Esophagus muscularis mucosa (tissue), 3 donors: ENCODE data around the gene RARS1.

Experiments
- POLR2A ChIP-seq: fragments of 450-650 bp; IDR thresholded peaks from one replicate; pipeline ENCODE4 v1.6.1; 2017; ENCODE audit warnings: antibody characterized with exemption, moderate library complexity, mild to moderate bottlenecking, low read depth
- TF ChIP-seq, protein P1 (sequence below), 3 experiments: fragments of 200-600 bp in 2 of 3; fragments of 450-650 bp in 1 of 3; sonication (generic) in 2 of 3; IDR thresholded peaks; one replicate each; pipeline ENCODE4 v1.5.1; 2017 to 2019; ENCODE audit warnings: antibody characterized with exemption in 3 of 3, mild to moderate bottlenecking in 2 of 3, moderate library complexity in 1 of 3

GRCh38 chr5:168474319-168474718 is 12.0 kb upstream of the RARS1 start:
- TF ChIP-seq, protein P1, sequence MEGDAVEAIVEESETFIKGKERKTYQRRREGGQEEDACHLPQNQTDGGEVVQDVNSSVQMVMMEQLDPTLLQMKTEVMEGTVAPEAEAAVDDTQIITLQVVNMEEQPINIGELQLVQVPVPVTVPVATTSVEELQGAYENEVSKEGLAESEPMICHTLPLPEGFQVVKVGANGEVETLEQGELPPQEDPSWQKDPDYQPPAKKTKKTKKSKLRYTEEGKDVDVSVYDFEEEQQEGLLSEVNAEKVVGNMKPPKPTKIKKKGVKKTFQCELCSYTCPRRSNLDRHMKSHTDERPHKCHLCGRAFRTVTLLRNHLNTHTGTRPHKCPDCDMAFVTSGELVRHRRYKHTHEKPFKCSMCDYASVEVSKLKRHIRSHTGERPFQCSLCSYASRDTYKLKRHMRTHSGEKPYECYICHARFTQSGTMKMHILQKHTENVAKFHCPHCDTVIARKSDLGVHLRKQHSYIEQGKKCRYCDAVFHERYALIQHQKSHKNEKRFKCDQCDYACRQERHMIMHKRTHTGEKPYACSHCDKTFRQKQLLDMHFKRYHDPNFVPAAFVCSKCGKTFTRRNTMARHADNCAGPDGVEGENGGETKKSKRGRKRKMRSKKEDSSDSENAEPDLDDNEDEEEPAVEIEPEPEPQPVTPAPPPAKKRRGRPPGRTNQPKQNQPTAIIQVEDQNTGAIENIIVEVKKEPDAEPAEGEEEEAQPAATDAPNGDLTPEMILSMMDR (IDR thresholded peaks at IDR 0.05) = no peak
- TF ChIP-seq POLR2A = no peak
